ENCODE measurements around the gene PTPN21.

PTPN21 gene

DNA sequence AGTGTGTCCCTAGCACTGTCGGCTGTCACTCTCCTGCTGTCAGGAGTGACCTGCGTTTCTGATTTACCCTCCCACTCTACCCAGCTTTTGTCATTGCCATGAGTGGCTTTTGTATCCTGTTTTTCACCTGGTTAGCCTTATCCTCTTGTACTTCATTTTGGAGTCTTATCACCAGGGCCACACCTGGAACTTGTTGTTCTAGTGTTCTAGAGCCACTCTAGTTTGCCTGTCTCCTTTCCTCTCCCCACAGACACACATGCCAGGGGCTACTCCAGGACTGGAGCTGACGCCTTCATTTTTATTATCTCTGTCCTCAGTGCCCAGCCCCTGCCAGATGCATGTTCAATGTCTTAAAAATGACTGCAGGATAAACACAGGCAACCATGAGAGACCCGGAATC is 42.2 kb upstream of the PTPN21 start:
- H3K4me3 ChIP-seq (ENCODE audit: low read depth, low read length) = no peak overlapping the region
- TF ChIP-seq, protein P1, sequence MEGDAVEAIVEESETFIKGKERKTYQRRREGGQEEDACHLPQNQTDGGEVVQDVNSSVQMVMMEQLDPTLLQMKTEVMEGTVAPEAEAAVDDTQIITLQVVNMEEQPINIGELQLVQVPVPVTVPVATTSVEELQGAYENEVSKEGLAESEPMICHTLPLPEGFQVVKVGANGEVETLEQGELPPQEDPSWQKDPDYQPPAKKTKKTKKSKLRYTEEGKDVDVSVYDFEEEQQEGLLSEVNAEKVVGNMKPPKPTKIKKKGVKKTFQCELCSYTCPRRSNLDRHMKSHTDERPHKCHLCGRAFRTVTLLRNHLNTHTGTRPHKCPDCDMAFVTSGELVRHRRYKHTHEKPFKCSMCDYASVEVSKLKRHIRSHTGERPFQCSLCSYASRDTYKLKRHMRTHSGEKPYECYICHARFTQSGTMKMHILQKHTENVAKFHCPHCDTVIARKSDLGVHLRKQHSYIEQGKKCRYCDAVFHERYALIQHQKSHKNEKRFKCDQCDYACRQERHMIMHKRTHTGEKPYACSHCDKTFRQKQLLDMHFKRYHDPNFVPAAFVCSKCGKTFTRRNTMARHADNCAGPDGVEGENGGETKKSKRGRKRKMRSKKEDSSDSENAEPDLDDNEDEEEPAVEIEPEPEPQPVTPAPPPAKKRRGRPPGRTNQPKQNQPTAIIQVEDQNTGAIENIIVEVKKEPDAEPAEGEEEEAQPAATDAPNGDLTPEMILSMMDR (IDR thresholded peaks at IDR 0.05; ENCODE audit: low read depth, low read length, missing control alignments) = no peak

DNA sequence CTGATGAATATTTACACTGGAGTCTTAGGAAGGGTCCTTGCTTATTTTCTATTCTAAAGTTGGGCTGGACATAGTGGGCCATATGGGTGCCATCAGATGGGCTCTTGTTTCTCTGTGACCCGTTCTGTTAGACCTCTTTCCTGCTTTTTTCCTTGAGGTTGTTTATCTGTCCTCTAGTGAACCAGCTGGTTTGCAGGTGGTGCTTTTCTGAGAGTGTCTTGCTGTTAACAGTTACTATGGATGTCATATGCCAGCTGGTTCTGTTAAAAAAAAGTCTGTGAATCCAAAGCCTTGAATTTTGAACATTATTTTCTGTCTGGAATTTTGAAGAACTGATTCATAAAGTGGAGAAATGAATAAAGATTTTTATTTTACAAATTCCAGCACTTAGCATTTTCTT is 37.2 kb upstream of the PTPN21 start:
- no peak overlapping the region for H3K4me3 ChIP-seq (ENCODE audit: low read depth, low read length)
- TF ChIP-seq, protein P1 (IDR thresholded peaks at IDR 0.05; ENCODE audit: low read depth, low read length, missing control alignments) = no peak
- no peak for DNase-seq (ENCODE audit: low read depth)

More for the DNA sequence above, 42.2 kb upstream of the PTPN21 start:
- DNase-seq (ENCODE audit: low read depth) = no peak

GRCh38 chr14:88590173-88590572 is 35.4 kb upstream of the PTPN21 start:
- no peak for DNase-seq (ENCODE audit: low read depth)
- TF ChIP-seq, protein P1 (IDR thresholded peaks at IDR 0.05; ENCODE audit: low read depth, low read length, missing control alignments) = no peak
- H3K4me3 ChIP-seq (ENCODE audit: low read depth, low read length) = no peak overlapping the region

- no peak for DNase-seq (ENCODE audit: low read depth)
- TF ChIP-seq, protein P1 (IDR thresholded peaks at IDR 0.05; ENCODE audit: low read depth, low read length, missing control alignments) = no peak
- no peak overlapping the region for H3K4me3 ChIP-seq (ENCODE audit: low read depth, low read length)
Measured at GRCh38 chr14:88588081-88588480, 33.3 kb upstream of the PTPN21 start.

DNA sequence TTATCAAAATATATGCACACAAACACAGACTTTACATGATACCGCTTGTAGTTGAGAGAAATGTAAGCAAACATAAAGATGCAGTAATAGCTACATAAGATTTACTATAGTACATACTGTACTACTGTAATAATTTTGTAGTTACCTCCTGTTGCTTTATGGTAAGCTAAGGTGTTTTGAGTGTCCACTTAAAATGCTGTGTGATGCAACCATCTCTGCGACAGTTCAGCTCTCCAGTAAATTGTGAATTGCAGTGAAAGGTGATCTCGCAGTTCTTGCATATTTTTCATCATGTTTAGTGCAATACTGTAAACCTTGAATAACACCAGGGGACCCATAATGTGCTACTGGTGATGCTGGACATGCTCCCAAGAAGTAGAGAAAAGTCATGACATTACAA is 29.6 kb upstream of the PTPN21 start:
- TF ChIP-seq, protein P1 (IDR thresholded peaks at IDR 0.05; ENCODE audit: low read depth, low read length, missing control alignments) = no peak
- no peak for DNase-seq (ENCODE audit: low read depth)
- no peak overlapping the region for H3K4me3 ChIP-seq (ENCODE audit: low read depth, low read length)

- TF ChIP-seq, protein P1 (IDR thresholded peaks at IDR 0.05; ENCODE audit: low read depth, low read length, missing control alignments) = no peak
- no peak overlapping the region for H3K4me3 ChIP-seq (ENCODE audit: low read depth, low read length)
- no peak for DNase-seq (ENCODE audit: low read depth)
Measured at GRCh38 chr14:88576222-88576621, 21.4 kb upstream of the PTPN21 start.

DNA sequence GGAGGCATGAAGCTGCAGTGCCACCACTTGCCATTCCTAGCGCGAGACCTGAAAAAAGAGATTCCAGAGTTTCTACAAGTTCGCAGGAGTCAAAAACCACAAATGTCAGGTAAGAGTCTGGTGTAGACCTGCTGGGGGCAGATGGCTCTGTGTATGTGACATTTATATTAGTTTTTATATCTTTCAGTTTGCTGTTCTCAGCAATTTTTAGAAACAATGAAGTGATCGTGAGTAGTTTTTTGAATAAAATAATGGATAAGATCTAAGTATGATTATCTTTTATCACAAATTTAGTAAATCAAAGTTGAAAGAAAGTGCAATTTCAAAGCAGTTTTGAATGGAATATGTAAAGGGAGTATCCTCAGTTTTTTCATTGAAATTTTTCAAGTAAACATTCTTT is 17.3 kb upstream of the PTPN21 start:
- TF ChIP-seq, protein P1 (IDR thresholded peaks at IDR 0.05; ENCODE audit: low read depth, low read length, missing control alignments) = no peak
- DNase-seq (ENCODE audit: low read depth) = no peak
- H3K4me3 ChIP-seq (ENCODE audit: low read depth, low read length) = no peak overlapping the region

Data from GM12864 (cell line).